ENCODE data around the gene OR2F1.
"Not testable (repeated sequence)": the region's sequence is repeated elsewhere in the genome, so short reads cannot be mapped to it uniquely, and the experiment has no call there.

The OR2F1 gene

DNA sequence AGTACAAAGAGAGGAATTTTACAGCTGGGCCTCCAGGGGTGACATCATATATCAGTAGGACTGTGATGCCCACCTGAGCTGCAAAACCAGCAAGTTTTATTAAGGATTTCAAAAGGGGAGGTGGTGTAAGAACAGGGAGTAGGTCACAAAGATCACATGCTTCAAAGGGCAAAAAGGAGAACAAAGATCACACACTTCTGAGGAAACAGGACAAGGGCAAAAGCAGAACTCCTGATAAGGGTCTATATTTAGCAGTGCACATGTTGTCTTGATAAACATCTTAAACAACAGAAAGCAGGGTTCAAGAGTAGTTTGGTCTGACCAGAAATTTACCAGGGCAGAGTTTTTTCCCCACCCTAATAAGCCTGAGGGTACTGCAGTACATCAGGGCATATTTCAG lies 55.4 kb downstream of the OR2F1 start:
- DNase-seq, result not testable (repeated sequence)

DNA sequence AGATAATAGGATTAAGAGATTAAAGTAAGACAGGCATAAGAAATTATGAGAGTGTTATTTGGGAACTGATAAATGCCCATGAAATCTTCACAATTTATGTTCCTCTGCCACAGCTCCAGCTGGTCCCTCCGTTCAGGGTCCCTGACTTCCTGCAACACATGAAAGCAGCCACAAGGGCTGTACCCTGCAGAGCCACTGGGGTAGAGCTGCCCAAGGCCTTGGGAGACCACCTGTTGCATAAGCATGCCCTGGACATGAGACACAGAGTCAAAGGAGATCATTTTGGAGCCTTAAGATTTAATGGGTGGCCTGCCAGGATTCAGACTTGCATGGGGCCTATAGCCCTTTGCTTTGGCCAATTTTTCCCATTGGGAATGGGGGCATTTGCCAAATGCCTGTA lies 56.2 kb downstream of the OR2F1 start:
- DNase-seq, result not testable (repeated sequence)

DNA sequence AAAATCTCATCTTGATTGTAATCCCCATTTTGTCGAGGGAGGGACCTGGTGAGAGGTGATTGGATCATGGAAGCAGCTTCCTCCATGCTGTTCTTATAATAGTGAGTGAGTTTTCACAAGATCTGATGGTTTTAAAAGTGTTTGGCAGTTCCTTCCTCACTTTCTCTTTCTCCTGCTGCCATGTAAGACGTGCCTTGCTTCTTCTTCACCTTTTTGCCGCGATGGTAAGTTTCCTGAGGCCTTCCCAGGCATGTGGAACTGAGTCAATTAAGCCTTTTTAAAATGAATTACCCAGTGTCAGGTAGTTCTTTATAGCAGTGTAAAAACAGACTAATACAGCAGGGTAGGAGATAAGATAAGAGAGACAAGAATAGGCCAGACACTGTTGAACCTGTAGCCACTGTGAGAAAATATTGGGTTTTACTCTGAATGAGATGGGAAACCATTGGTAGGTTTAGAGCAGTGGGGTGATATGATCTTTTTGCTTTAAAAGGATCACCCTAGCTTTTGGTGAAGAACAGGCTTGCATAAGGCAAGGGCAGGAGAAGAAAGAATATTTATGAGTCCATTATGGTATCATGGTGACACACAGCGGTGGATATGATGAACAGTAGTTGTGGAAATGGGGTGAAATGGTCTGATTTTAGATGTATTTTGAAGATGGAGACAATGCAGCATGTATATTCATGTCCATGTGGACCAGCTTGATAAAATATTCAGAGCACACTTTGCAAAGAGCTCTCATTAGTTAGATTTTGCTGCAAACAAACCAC lies 57.0 kb downstream of the OR2F1 start:
- DNase-seq, result no peak

Measured in NCI-H2029 treated with DMSO at 0.1 percent for 48 hours (cell line).